Measurements from ENCODE around the gene LEKR1.

The LEKR1 gene

DNA sequence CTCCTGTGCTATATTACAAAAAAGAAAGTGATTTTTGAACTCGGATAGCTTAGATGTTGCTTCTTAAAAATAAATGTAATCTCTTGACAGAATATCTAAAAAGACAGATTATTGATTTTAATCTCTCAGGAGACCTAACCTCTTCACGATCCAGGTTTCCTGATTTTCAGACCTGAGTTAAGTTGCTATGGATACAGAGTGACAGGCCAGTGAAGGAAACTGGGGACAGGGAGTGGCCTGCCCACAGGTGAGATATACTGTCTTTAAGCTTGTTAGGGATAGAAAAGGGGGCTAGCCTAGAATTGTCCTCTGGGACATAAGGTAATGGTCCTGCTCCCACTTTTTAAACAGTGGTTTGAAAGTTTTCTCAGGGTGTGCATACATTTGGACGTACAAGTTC lies 260.6 kb downstream of the LEKR1 start:
- DNase-seq = no peak

DNA sequence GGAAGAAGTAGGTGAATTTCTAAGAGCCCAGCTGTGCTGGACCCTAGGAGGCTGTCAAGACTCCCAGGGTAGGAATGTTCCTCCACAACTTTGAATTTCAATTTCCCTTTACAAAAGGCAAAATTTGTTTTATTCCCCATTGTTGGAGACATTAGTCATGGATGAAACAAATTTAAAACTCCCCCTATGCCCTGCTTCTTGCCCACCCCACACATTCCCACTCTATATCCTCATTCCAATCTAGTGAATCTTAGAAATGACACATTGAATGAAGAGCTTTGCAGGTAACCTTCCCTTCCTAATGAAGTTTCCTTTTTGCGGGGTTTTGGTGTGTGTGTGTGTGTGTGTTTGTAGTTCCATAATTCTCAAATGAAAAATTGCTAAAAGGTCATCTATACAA lies 261.2 kb downstream of the LEKR1 start:
- no peak for DNase-seq

DNA sequence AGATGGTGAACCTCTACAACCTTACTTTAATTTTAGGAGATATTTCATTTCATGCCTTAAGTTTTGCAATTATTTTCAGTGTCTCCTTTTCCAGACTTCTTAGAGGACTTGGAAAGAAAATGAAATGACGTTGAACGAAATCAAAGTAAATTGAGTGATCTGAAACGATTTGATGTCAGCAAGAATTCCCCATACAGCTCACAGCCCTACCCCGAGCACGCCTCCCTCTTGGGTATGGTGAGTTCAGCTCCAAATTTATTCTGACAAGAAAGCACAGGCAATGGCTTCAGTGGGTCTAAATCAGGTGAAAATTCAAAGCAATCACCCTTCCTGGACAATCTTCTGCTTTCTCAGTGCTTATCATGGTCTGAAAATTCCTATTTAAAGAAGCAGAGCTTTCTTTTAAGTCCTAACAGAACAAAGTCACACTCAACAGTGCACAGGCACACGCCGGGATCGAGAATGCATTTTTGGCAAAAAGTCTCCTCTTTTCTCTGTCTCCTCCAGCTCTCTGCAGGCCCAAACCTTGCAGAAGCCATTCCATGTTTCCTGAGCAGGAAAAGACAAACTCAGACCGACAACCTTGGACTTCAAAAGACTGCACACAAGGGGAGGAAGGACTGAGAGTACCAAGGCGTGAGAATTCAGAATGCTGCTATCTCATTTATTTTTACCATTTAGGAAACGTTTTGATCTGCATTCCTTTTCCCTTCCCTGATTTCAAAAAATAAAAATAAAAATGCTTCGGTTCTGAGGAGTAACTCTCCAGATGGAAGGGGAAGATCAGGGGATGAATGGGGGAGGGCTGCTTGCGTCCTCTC lies 261.8 kb downstream of the LEKR1 start:
- DNase-seq = no peak

DNA sequence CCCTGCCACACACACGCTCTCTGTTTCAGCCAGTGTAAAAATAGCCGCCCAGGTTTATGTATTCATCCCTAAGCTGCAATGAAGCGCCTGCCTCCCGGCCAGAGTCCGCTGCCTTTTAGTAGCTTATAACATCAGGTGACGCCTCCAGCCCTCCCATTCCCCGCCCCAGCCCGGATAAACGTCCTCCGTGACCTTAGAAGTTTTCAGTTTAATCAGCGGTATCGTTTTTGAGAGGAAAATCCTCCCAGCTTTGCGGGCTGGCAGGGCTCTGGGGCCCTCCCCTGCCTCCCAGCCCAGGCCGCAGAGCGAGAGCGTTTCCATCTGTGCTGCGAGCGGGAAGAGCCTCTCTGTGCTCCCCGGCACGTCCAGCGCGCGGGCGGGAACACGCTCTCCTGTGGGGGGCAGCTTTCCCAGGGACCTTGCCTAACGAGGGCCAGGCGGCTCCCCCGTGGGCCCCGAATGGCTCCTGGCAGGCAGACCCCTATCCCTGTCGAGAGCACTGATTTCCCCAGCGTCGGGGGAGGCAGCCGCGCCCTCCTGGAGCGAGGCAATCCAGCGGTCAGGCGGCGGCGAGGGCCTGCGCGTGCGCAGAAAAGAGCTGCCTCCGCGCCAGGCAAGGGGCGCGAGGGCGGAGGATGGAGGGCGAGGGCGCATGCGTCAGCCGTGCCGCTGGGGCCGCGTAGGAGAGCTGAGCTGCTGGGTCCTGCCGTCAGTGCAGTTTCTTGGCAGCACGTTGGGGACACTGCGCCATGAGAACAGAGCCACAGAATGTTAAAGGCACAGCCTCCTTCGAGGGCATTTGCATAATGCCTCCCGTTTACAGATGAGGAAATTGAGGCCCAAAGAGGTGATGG lies 262.7 kb downstream of the LEKR1 start:
- DNase-seq = no peak

DNA sequence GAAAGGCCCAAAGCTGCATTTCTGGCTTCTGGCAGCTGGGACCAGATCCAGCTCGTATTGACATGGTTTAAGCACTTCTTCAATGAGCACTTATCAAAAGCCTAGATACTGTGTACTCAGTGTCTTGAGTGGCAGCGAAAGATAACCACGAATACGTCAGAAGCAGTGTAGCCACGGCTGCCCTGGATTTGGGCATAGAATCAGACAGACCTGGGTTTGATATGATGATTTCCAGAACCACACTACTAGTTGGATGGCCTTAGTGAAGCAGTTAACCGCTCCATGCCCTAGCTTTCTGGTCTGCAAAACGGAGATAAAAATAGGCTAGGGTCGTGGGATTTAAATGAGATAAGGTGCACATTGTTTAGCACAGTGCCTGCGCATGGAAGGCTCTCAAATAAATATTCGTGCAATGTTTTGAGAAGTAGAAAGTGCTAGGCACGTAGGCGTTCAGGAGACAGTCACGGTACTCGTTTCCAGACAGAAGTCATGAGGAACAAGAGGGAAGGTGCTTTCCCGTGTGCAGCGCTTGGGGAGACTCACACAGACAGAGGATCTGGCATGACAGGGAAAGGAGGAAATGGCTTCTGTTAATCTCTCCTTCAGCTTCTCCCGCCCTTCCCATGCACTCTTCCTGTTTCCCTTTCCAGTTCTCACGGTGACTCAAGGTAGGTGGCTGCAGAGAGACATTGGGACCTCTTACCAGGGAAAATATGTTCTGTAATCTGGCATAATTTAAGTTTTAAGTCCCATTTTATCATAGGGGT lies 263.5 kb downstream of the LEKR1 start:
- no peak for DNase-seq

DNA sequence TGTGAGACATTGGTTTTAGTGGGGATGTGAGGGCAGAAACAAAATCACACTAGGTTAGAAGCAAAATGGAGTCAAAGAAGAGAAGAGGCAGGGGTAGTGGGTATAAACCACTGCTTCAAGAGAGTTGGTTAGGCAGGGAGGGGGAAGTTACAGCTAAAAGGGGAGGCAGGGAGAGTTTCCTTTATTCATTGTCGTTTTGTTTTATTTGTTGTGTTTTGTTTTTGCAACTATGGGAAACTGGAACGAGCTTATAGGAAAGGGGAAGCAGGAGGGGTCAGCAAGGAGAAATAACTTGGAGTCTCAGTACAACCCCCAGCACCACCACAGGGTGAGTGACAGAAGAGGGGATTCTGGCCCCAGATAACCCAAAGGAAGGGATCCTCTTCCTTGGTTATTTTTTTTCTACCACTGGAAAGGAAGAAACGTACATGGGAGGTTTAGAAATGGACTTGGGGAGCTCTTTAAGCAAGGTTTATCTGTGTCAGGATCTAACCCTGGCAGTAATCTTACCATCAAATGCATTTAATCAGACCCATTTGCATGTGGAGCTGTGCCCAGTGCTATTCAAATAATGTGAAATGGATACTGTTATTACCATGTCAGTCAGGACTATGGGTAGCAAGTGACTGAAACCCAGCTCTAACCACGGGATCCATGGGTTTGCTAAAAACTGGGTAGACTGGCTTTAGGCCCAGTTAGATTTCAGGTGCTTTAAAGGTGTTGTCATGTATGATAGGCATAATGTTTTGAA lies 265.1 kb downstream of the LEKR1 start:
- DNase-seq = no peak

DNA sequence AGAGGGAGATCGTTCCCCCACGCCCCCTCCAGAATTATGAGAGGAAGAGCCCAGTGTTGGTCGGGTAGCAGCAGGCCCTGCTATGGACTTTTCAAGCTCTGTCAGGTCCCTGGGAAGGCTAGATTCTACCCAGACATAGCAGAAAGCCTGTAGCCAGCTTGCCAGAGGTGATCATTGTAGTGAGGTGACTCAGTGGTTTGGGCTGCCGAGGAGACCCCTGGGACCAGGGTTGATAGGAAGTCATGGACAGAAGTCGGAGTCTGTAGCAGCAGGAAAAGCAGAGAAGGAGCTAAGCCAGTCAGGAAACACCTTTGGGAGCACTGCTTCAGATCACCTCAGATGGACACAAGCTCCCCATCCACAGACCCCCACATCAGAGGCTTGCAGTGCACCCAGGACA lies 266.1 kb downstream of the LEKR1 start:
- DNase-seq = no peak

DNA sequence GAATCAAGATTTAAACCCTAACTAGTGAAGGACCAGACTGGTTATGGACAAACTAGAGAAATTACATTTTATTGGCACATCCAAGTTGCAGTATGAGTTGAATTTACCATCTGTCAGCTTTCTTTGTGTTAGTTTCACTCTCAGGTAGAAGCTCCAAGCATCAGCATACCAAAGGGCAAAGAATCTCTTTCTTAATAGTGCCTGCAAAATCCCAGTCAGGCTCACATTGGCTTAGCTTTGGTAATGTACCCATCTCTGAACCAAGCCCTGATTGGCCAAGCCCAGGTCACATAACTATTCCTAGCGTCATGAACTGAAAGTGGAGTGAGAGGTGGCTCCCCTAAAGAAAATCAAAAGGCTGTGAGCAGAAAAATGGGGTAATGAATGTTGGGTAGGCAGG lies 266.9 kb downstream of the LEKR1 start:
- DNase-seq = no peak

DNA sequence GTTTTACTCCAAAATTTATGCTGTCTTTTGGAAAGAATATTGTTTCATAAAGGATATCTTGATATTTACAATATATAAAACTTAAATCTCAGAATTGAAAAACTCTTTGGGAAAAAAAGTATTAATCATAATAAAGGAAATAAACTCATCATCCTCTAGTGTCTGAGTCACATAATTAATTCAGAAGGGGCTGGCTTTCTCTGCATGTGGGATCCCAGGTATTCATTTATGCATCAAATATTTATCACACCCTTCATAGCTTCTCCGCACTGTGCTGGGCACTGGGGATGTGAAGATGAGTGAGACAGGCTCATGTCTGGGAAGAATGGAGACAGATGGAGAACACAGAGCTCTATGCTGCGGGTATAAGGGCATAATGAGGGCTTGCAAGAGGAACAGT lies 268.1 kb downstream of the LEKR1 start:
- DNase-seq = no peak

DNA sequence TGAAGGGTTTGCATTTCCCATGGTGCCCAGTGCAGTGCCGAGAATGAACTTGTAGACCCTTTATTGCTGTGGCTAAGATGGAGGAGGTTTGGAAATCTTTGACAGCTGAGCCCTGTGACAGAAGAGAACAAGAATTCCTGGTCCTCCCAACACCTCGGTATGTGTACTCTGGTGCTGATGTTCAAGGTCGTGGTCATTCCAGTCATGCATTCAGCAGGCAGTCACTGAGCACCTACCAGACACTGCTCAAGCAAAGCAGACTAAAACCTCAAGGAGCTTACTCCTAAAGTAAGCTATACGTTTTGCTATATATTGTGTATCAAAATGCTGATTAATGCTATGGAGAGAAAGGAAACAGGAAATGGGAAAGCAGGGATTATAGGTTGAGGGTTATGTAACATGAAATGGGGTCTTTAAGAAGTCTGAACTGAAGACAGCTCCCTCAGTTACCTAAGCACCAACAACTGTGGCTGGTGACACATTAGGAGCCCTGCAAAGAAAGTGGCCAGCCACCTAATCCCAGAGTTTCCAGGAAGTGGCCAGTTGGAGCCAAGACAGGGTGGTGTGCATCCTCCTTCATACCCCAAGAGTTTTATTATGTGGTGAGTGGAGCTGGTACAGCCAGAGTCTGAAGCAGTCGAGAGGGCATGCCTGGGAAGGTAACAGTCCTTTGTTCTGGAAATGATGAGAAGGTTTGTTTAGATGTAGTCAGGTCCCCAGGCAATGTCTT lies 268.8 kb downstream of the LEKR1 start:
- DNase-seq = no peak

Data from cortex of kidney (tissue), 1 donor.